Caco-2 (cell line): ENCODE data around the gene VIPR2. TPM values are rescaled to one million over a fixed set of nuclear protein-coding genes. Genes with fewer than 3 reads are reported as not detected.

Source experiments
- BruUV-seq: library from RNA; stranded (reverse); fragments of 400-500 nt; replicated peaks from 2 replicates; lab custom pipeline; 2021; lab: Mats Ljungman, UMichigan
- CTCF ChIA-PET: fragments of 300-600 bp; sonication (Branson Sonifier 250); formaldehyde crosslinking; loops from one replicate; lab custom pipeline; 2022; ENCODE audit warnings: antibody characterized with exemption; lab: Charles Lee
- POLR2A ChIA-PET: fragments of 300-600 bp; sonication (Branson Sonifier 250); formaldehyde crosslinking; loops from one replicate; lab custom pipeline; 2022; ENCODE audit warnings: antibody characterized with exemption; lab: Charles Lee
- DNase-seq, 2 experiments: peaks; one replicate each; pipeline versions ENCODE4 v3.0.0 to v3.0.0-alpha.2; 2020 to 2022
- H3K27me3 ChIP-seq: replicated peaks from 2 replicates; pipeline ENCODE4 v1.6.0; 2011; ENCODE audit warnings: low read length; ENCODE audit not compliant: control insufficient read depth, insufficient read depth
- H3K36me3 ChIP-seq: 2 replicates; pipeline ENCODE4 v1.5.1; 2011; ENCODE audit warnings: low read length; ENCODE audit not compliant: control insufficient read depth, insufficient read depth
- H3K4me1 ChIP-seq: fragments of 250-450 bp; sonication (Bioruptor Pico); 2 replicates; pipeline ENCODE4 v1.5.1; 2020; ENCODE audit warnings: mild to moderate bottlenecking
- H3K4me3 ChIP-seq: 2 replicates; pipeline ENCODE4 v1.5.1; 2011; ENCODE audit warnings: low read depth, mild to moderate bottlenecking, control low read depth, low read length
- H3K9me3 ChIP-seq: fragments of 250-450 bp; sonication (Bioruptor Pico); 2 replicates; pipeline ENCODE4 v1.5.1; 2020; ENCODE audit warnings: mild to moderate bottlenecking, moderate library complexity
- H3K27ac Mint-ChIP-seq: one replicate; pipeline ENCODE4 v1.8.0; 2022; ENCODE audit warnings: mixed read lengths; ENCODE audit not compliant: unreplicated experiment
- H3K27me3 Mint-ChIP-seq: one replicate; pipeline ENCODE4 v1.8.0; 2022; ENCODE audit warnings: mixed read lengths; ENCODE audit not compliant: insufficient read depth, unreplicated experiment
- H3K36me3 Mint-ChIP-seq: one replicate; pipeline ENCODE4 v1.8.0; 2022; ENCODE audit warnings: mild to moderate bottlenecking, mixed read lengths; ENCODE audit not compliant: insufficient read depth, unreplicated experiment
- H3K4me1 Mint-ChIP-seq: one replicate; pipeline ENCODE4 v1.8.0; 2022; ENCODE audit warnings: low read depth, mixed read lengths; ENCODE audit not compliant: unreplicated experiment
- H3K4me3 Mint-ChIP-seq: one replicate; pipeline ENCODE4 v1.8.0; 2022; ENCODE audit warnings: mild to moderate bottlenecking, moderate library complexity, mixed read lengths; ENCODE audit not compliant: unreplicated experiment
- H3K9me3 Mint-ChIP-seq: one replicate; pipeline ENCODE4 v1.8.0; 2022; ENCODE audit warnings: mixed read lengths; ENCODE audit not compliant: unreplicated experiment
- CTCF ChIP-seq, 2 experiments: fragments of 200-600 bp in 1 of 2; IDR thresholded peaks; 1 replicate in 1 of 2; 2 replicates in 1 of 2; pipeline versions ENCODE4 v1.5.1 to v1.8.0; 2011 to 2022; ENCODE audit warnings: antibody characterized with exemption in 1 of 2, control low read depth in 1 of 2, inconsistent platforms in 1 of 2, low read depth in 1 of 2, low read length in 1 of 2, mild to moderate bottlenecking in 1 of 2, moderate library complexity in 1 of 2; ENCODE audit not compliant: insufficient read depth in 1 of 2, severe bottlenecking in 1 of 2, unreplicated experiment in 1 of 2
- intact Hi-C: fragments of 100-400 bp; cut with micrococcal nuclease; formaldehyde crosslinking; loops from one replicate; pipeline ENCODE4 v1.10.0; 2022; ENCODE audit not compliant: unreplicated experiment
- total RNA-seq: library from RNA; stranded (reverse); gene quantifications from 2 replicates; pipeline ENCODE4 v1.2.3, GENCODE V29; 2022

VIPR2 gene
- total RNA-seq, 1 experiment from 2014 or later, result not detected

- POLR2A ChIA-PET, result no interaction called here
- CTCF ChIA-PET, result no interaction called here
- H3K9me3 Mint-ChIP-seq, result no peaks in the 10 kb centered on the region
Observed at GRCh38 chr7:159048656-159049055, 96.0 kb downstream of the VIPR2 start.

GRCh38 chr7:159047536-159047935 is 97.1 kb downstream of the VIPR2 start:
- Mint-ChIP-seq H3K27ac (no peak overlapping the region), H3K4me1 (no peaks in the 10 kb centered on the region), H3K27me3 (peaks cover 25% of the 10 kb centered on the region), H3K9me3 (no peaks in the 10 kb centered on the region), H3K4me3 (no peak overlapping the region), H3K36me3 (no peaks in the 10 kb centered on the region)
- no peaks in the 10 kb centered on the region for H3K36me3 ChIP-seq
- DNase-seq, result no peak
- TF ChIP-seq CTCF (IDR thresholded peaks at IDR 0.05; ENCODE audit: insufficient read depth in 1 of 2, low read depth in 1 of 2, low read length in 1 of 2, severe bottlenecking in 1 of 2, unreplicated experiment in 1 of 2), result no peak
- no peaks in the 10 kb centered on the region for H3K4me1 ChIP-seq
- intact Hi-C loops, result no loop called here
- no TSS peak for BruUV-seq
- H3K27me3 ChIP-seq, result no peaks in the 10 kb centered on the region
- no peaks in the 10 kb centered on the region; the same call in 1 of the 2 replicates for H3K9me3 ChIP-seq
- ChIA-PET CTCF (no interaction called here), POLR2A (no interaction called here)
- H3K4me3 ChIP-seq, result no peak overlapping the region

More at GRCh38 chr7:159048656-159049055, 96.0 kb downstream of the VIPR2 start:
- Histone ChIP-seq H3K36me3 (no peaks in the 10 kb centered on the region), H3K9me3 (no peaks in the 10 kb centered on the region; the same call in 1 of the 2 replicates), H3K4me3 (no peak overlapping the region), H3K4me1 (no peaks in the 10 kb centered on the region), H3K27me3 (no peaks in the 10 kb centered on the region)
- DNase-seq, result no peak
- no peaks in the 10 kb centered on the region for H3K36me3 Mint-ChIP-seq
- no peak for TF ChIP-seq CTCF (IDR thresholded peaks at IDR 0.05; ENCODE audit: insufficient read depth in 1 of 2, low read depth in 1 of 2, low read length in 1 of 2, severe bottlenecking in 1 of 2, unreplicated experiment in 1 of 2)
- H3K4me3 Mint-ChIP-seq, result no peak overlapping the region
- H3K27me3 Mint-ChIP-seq, result peaks cover 25% of the 10 kb centered on the region
- intact Hi-C loops, result no loop called here
- no TSS peak for BruUV-seq
- H3K27ac Mint-ChIP-seq, result no peak overlapping the region
- H3K4me1 Mint-ChIP-seq, result no peaks in the 10 kb centered on the region

GRCh38 chr7:159046300-159046699 is 98.4 kb downstream of the VIPR2 start:
- Mint-ChIP-seq H3K27ac (no peak overlapping the region), H3K9me3 (no peaks in the 10 kb centered on the region), H3K4me3 (no peak overlapping the region), H3K27me3 (peaks cover 16% of the 10 kb centered on the region), H3K36me3 (no peaks in the 10 kb centered on the region), H3K4me1 (no peaks in the 10 kb centered on the region)
- no peak for TF ChIP-seq CTCF (IDR thresholded peaks at IDR 0.05; ENCODE audit: insufficient read depth in 1 of 2, low read depth in 1 of 2, low read length in 1 of 2, severe bottlenecking in 1 of 2, unreplicated experiment in 1 of 2)
- BruUV-seq, result no TSS peak
- H3K27me3 ChIP-seq, result no peaks in the 10 kb centered on the region
- no peaks in the 10 kb centered on the region for H3K4me1 ChIP-seq
- POLR2A ChIA-PET, result no interaction called here
- no peaks in the 10 kb centered on the region; the same call in 1 of the 2 replicates for H3K9me3 ChIP-seq
- H3K4me3 ChIP-seq, result no peak overlapping the region
- no peaks in the 10 kb centered on the region for H3K36me3 ChIP-seq
- DNase-seq, result no peak
- intact Hi-C loops, result no loop called here
- CTCF ChIA-PET, result no interaction called here
